Stimulated activated CD8-positive, alpha-beta memory T cell treated with anti-CD3 and anti-CD28 coated beads, Interleukin-15, amount 100 ng/mL, for 48 hours (primary cell): ENCODE measurements around the gene ITGAL.
"Not testable (repeated sequence)": the region's sequence is repeated elsewhere in the genome, so short reads cannot be mapped to it uniquely, and the experiment has no call there.

Experiments
- DNase-seq, 2 donors: peaks; one replicate each; pipeline ENCODE4 v3.0.0-alpha.2; 2020; ENCODE audit warnings: low read depth in 2 of 2

The ITGAL gene

GRCh38 chr16:30472328-30472942, at the start of gene ITGAL:
TSS of gene ITGAL (plus strand) at chr16:30472742. CDS start at chr16:30472838, 96 bp downstream.
- peak; percentile 83 for DNase-seq

DNA sequence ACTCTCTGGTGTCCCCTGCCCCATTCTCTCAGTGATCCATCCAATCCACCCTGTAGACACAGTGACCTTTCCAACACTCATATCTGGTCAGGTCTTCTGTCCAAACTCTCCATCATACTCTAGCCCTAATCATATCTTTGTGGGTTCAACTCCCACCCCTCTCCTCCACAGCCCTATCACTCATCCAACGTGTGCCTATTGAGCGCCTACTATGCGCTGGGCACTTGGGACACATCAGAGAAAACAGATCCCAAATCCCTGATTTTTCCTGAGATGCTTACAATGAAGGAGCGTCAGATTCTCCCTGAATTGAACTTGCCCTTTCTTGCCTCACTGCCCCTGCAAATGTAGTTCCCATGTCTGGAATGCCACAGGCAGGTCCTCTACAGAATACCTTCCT, 44.5 kb upstream of the ITGAL start:
- no peak for DNase-seq

DNA sequence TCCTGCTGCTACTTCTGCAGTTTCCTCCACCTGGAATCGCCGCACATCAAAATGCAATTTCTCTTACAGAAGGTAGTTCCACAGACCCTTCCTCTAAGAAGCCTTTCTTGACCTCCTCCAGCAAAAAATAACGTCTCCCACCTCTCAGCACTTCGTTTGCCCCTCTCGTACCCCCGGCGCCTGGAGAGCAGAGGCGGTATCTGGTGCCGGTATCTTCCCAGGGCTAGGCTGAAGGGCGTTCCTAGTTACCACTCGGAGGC, 43.2 kb upstream of the ITGAL start:
- no peak for DNase-seq

GRCh38 chr16:30429678-30430427, 42.7 kb upstream of the ITGAL start, which contains the start of gene DCTPP1:
TSS of gene DCTPP1 (minus strand) at chr16:30430030. CDS start at chr16:30429980, 50 bp downstream.
- peak; percentile 93 to 95 for DNase-seq

- no peak for DNase-seq
Observed at GRCh38 chr16:30430428-30430970, 42.0 kb upstream of the ITGAL start.

DNA sequence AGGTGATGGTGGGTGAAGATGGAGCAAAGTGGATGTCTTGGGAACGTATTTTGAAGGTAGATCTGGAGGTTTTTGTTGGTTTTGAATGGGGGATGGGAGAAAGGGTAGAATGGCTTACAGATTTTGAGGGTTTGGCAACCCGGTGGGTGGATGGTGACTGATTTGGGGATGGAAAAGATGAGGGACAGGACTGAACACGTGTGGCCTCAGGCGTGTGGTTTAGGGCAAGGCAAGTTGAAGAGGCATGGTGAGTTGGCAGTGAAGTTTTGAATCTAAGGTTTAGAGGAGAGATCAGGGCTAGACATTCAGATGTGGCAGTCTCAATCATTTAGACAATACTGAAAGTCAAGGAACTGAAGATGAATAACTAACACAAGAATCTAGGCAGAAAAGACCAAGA, 37.7 kb upstream of the ITGAL start:
- DNase-seq = peak; percentile 69 to 79

DNA sequence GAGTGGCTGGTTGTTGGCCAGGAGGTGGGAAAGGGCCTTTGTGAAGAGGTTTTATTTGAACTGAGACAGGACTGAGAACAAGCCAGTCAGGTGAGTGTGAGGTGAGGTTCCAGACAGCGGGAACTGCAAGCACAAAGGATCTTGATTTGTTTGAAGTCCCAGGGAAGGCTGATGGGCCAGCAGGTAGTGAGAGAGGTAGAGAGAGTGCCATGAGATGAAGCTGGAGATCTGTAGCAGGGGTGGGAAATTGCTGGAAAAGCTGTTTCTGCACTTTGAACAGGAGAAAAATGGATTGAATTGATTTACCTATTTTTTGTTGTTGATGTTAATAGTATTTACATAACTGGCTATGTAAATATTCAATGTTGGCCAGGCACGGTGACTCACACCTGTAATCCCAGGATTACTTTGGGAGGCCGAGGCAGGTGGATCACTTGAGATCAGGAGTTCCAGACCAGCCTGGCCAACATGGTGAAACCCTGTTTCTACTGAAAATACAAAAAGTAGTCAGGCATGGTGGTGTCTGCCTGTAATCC, 35.0 kb upstream of the ITGAL start:
- no peak for DNase-seq

DNA sequence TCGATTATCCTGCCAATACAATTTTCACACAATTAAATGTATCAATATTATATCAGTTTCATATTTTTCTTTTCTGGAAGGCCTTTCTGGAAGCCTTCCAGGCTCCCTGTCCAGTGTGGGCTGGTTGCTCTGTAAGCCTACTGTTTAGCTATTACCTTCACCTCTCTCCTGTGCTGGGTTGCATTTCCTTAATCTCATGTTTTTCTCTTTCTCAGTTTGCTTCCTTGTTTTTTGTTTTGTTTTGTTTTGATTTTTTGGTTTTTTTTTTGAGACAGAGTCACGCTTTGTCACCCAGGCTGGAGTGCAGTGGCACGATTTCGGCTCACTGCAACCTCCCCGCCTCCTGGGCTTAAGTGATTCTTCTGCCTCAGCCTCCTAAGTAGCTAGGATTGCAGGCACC, 33.7 kb upstream of the ITGAL start:
- no peak for DNase-seq

- no peak for DNase-seq
Observed at GRCh38 chr16:30439720-30440348, 32.7 kb upstream of the ITGAL start.

- DNase-seq = no peak
Observed at GRCh38 chr16:30443631-30444030, 28.9 kb upstream of the ITGAL start.

DNA sequence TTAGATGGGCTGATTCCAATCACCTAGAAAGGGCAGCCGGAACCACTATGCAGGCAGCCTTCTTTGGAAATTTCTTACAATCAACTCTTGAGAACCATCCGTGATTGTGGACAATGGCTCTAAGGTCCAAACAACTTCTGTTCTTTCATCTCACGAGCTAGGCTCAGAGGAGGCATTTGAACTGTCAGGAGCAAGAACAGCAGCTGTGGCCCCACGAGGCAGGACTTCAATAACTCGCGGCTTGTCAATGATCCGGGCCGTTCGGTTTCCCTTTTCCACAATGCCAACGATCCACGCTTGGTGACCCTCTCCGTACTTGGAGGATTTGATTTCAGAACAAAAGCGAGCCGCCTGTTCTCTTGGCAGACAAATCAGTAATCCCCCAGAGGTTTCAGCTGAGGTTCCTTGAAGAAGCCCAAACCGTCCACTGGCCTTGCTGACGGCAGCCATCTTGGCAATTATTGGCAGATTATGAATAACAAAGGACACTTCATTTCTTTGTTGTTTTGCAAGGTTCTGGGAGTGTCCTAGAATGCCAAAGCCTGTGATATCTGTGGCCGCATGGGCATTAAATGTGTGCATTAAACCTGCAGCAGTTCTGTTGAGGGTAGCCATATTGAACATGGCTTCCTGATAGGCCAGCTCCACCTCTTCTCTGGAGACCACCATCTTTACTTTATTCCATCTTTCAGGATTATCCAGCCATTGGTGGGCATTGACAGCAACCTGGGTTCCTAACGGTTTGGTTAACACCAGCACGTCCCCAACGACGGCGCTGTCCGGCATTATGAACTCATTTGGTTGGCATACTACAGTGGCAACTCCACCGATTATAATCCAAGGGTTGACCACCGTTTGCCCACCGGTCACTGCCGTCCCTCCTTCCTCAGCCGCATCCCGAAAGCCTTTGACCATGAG, 28.1 kb upstream of the ITGAL start:
- no peak for DNase-seq

GRCh38 chr16:30445149-30445407, 27.5 kb upstream of the ITGAL start:
- no peak for DNase-seq

DNA sequence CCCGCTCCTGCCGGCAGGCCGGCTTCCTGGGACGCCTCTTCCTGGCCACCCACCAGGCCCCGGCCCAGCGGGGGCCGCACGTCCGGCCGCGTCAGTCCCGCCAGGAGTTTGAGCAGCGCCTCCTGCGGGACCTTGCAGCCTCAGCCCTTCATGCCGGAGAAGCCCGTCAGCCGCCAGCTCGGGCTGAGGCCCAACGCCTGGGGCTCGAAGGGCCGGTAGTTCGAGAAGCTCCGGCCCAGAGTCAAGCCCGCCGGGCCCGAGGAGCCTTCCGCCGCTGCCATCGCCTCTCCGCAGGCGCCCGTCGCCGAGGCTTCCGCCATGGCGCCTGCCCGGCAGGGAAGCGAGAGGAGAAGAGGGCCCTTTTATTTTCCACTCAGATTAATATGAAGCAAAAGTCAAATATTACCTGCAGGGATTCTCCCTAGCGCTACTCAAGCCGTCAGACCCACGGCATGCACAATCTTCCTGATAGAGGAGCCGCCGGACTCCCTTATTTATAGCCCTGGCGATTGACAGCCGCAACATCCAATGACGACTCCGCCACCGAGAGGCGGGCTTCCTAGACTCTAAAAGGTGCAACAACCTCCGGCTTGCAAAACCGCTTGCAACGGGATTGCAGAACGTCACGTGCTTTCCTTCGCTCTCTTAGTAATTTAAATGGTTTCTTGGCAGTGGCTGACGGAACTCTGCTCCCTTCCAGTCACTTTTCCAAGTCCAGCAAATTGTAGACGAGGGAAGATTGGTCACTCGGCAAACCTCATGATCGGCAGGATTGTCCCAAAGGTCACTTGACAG, 26.9 kb upstream of the ITGAL start, which contains the start of gene SEPHS2:
Gene SEPHS2, minus strand, starts transcription at position 467 of the 795 bp plus-strand sequence. Its CDS starts 147 bp downstream, at position 320.
- DNase-seq = peak; percentile 88 to 94

DNA sequence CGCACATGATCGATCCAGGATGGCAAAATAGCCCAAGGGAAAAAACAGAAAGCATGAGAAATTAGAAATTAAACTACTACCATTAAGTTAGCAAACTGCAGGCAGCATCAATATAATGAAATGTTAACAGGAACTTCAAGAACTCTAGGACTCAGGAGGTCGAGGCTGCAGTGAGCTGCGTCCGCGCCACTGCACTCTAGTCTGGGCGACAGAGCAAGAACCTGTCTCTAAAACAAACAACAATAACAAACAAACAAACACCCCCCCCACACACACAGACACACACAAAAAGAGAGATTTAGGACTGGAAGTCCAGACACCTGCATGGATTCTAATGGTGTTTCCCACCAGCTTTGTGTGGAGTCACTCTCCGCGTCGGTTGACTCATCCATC, 26.3 kb upstream of the ITGAL start:
- DNase-seq = no peak

GRCh38 chr16:30447512-30448226, 24.9 kb upstream of the ITGAL start:
- no peak for DNase-seq

DNA sequence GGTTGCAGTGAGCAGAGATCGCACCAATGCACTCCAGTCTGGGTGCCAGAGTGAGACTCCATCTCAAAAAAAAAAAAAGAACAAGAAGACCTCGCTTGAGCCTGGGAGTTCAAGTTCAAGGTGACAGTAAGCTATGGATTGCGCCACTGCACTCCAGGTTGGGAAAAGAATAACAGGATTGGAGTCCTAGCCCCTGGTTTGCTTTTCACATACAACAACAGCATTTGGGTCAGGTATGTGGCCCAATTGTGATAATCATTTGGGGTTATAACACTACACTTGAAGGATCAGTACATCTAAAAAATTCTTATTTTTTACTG, 23.5 kb upstream of the ITGAL start:
- DNase-seq = no peak

DNA sequence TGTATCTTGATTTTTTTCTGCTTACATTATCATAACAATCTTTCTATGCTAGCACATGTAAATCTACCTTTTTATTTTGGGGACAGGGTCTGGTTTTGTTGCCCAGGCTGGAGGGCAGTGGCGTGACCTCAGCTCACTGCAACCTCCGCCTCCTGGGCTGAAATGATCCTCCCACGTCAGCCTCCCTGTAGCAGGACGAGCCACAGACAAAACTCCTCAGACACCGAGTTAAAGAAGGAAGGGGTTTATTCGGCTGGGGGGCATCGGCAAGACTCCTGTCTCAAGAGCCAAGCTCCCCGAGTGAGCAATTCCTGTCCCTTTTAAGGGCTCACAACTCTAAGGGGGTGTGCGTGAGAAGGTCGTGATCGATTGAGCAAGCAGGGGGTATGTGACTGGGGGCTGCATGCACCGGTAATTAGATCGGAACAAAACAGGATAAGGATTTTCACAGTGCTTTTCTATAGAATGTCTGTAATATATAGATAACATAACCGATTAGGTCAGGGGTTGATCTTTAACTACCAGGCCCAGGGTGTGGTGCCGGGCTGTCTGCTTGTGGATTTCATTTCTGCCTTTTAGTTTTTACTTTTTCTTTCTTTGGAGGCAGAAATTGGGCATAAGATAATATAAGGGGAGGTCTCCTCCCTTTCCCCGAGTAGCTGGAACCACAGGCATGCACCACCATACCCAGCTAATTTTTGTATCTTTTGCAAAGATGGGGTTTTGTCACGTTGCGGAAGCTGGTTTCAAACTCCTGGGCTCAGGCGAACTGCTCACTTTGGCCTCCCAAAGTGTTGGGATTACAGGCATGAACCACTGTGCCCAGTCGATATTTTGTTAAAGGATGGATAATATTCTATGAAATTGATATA, 19.6 kb upstream of the ITGAL start:
- DNase-seq = not testable (repeated sequence)

DNA sequence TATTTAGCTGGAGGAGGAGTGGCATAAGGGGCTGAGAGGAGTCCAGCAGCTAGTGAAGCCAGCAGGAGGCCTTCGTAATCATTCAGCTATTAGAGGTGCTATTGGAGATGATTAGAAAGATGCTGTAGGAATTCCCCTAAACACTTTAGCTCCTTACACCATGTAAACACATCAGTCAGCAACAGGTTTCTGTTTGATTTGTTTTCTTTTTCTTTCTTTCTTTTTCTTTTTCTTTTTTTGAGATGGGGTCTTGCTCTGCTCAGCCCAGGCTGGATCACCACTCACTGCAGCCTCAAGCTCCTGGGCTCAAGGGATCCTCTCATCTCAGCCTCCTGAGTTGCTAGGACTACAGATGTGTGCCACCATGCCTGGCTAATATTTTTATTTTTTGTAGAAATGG, 16.2 kb upstream of the ITGAL start:
- DNase-seq = no peak

- DNase-seq = no peak
Observed at GRCh38 chr16:30457256-30457655, 15.3 kb upstream of the ITGAL start.
